HG03442 (cell line): ENCODE measurements around the gene ZNF784.
"Not testable (repeated sequence)": the region's sequence is repeated elsewhere in the genome, so short reads cannot be mapped to it uniquely, and the experiment has no call there.

Source experiments
- ATAC-seq: cut with Tn5 transposase; IDR thresholded peaks from one replicate; pipeline ENCODE4 v1.9.1; 2021; ENCODE audit warnings: mild to moderate bottlenecking, moderate library complexity; ENCODE audit not compliant: unreplicated experiment

ZNF784 gene

GRCh38 chr19:55590109-55590508, 34.3 kb downstream of the ZNF784 start:
- no peak for ATAC-seq

GRCh38 chr19:55588738-55589137, 35.6 kb downstream of the ZNF784 start:
- ATAC-seq = no peak

- peak; percentile 92 for ATAC-seq
These were observed 37.2 kb downstream of the ZNF784 start for GRCh38 chr19:55586976-55587668.

- no peak for ATAC-seq
These were observed 38.6 kb downstream of the ZNF784 start for GRCh38 chr19:55585658-55586339.

GRCh38 chr19:55584871-55585270, 39.5 kb downstream of the ZNF784 start:
- no peak for ATAC-seq

- ATAC-seq = not testable (repeated sequence)
These were observed 40.5 kb downstream of the ZNF784 start for GRCh38 chr19:55583897-55584296.

- not testable (repeated sequence) for ATAC-seq
These were observed 42.1 kb downstream of the ZNF784 start for GRCh38 chr19:55582284-55582683.

GRCh38 chr19:55581823-55582223, 42.5 kb downstream of the ZNF784 start:
- ATAC-seq = no peak

GRCh38 chr19:55581145-55581822, 43.1 kb downstream of the ZNF784 start:
- no peak for ATAC-seq

- no peak for ATAC-seq
These were observed 43.7 kb downstream of the ZNF784 start, which contains the start of gene ZNF579 for GRCh38 chr19:55580628-55581144. Gene ZNF579 (minus strand): TSS chr19:55580848. CDS start chr19:55579639, 1,209 bp downstream.

GRCh38 chr19:55579766-55580621, 44.4 kb downstream of the ZNF784 start:
- no peak for ATAC-seq

- ATAC-seq = no peak
These were observed 45.3 kb downstream of the ZNF784 start for GRCh38 chr19:55578761-55579747.

GRCh38 chr19:55578031-55578760, 46.2 kb downstream of the ZNF784 start:
- ATAC-seq = no peak

GRCh38 chr19:55576746-55577145, 47.6 kb downstream of the ZNF784 start:
- no peak for ATAC-seq

GRCh38 chr19:55573929-55574328, 50.4 kb downstream of the ZNF784 start:
- not testable (repeated sequence) for ATAC-seq
